Measurements from ENCODE around the gene ADAM15.

DNA sequence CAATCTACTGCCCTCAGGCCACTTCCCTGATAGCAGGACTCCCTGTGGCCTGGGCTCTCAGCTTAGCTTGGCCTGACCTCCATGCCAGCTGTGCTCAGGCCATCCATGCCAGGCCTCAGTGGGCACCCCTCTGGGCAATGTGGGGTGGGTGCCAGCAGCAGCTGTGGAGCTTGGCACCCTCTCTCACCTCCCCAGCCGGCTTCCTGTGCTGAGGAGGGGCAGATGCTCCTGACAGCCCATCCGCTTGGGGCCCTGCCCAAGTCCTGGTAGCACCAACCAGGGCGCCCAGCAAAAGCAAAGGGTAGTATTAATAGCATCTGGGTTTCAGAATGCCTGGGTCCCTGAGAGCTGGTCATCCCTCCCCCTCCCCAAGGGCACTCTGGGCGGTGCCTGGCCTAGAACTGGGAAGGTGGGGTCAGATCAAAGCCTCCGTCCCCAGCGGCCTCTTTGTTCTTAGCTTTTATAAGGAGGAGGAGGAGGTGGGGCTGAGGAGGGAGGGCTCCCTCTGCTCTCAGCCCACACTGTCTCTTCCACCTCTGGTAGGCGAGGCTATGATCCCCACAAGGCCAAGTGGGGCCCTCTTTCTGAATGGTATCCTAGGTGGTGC lies 18.5 kb downstream of the ADAM15 start:
- TF ChIP-seq, protein P1, sequence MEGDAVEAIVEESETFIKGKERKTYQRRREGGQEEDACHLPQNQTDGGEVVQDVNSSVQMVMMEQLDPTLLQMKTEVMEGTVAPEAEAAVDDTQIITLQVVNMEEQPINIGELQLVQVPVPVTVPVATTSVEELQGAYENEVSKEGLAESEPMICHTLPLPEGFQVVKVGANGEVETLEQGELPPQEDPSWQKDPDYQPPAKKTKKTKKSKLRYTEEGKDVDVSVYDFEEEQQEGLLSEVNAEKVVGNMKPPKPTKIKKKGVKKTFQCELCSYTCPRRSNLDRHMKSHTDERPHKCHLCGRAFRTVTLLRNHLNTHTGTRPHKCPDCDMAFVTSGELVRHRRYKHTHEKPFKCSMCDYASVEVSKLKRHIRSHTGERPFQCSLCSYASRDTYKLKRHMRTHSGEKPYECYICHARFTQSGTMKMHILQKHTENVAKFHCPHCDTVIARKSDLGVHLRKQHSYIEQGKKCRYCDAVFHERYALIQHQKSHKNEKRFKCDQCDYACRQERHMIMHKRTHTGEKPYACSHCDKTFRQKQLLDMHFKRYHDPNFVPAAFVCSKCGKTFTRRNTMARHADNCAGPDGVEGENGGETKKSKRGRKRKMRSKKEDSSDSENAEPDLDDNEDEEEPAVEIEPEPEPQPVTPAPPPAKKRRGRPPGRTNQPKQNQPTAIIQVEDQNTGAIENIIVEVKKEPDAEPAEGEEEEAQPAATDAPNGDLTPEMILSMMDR (IDR thresholded peaks at IDR 0.05 in 4 of 5, conservative IDR thresholded peaks at IDR 0.05 in 1 of 5) = no peak
- TF ChIP-seq POLR2A (IDR thresholded peaks at IDR 0.05) = no peak
